Right lobe of liver (tissue), 4 donors: ENCODE data around the gene UBE3C.

Source experiments
- POLR2A ChIP-seq: fragments of 450-650 bp; IDR thresholded peaks from one replicate; pipeline ENCODE4 v1.6.1; 2017; ENCODE audit warnings: antibody characterized with exemption, mild to moderate bottlenecking
- TF ChIP-seq, protein P1 (sequence below), 4 donors: fragments of 200-600 bp in 3 of 4; fragments of 450-650 bp in 1 of 4; IDR thresholded peaks; one replicate each; pipeline versions ENCODE4 v1.5.1 to v1.8.0; 2016 to 2022; ENCODE audit warnings: antibody characterized with exemption in 4 of 4, mild to moderate bottlenecking in 2 of 4
- donor health status: DM: no; HTN: no; CAD: no.
- donor health status: DM: no; HTN: no; CAD: no.
- donor health status: DM: no; HTN: yes; CAD: no.

- TF ChIP-seq, protein P1, sequence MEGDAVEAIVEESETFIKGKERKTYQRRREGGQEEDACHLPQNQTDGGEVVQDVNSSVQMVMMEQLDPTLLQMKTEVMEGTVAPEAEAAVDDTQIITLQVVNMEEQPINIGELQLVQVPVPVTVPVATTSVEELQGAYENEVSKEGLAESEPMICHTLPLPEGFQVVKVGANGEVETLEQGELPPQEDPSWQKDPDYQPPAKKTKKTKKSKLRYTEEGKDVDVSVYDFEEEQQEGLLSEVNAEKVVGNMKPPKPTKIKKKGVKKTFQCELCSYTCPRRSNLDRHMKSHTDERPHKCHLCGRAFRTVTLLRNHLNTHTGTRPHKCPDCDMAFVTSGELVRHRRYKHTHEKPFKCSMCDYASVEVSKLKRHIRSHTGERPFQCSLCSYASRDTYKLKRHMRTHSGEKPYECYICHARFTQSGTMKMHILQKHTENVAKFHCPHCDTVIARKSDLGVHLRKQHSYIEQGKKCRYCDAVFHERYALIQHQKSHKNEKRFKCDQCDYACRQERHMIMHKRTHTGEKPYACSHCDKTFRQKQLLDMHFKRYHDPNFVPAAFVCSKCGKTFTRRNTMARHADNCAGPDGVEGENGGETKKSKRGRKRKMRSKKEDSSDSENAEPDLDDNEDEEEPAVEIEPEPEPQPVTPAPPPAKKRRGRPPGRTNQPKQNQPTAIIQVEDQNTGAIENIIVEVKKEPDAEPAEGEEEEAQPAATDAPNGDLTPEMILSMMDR (IDR thresholded peaks at IDR 0.05): no peak
- TF ChIP-seq POLR2A: no peak
Observed at GRCh38 chr7:157284229-157285014, 145.7 kb downstream of the UBE3C start.
